MM.1S (cell line): ENCODE measurements around the gene UNC5C.

Experiments used
- DNase-seq: peaks from one replicate; pipeline ENCODE4 v3.0.0-alpha.2; 2015
- H2AFZ ChIP-seq: fragments of 300-600 bp; sonication (generic); 2 replicates; pipeline ENCODE4 v1.6.0; 2016; ENCODE audit warnings: antibody characterized with exemption, low read length
- H3F3A ChIP-seq: fragments of 300-600 bp; sonication (generic); 2 replicates; pipeline ENCODE4 v1.6.1; 2016; ENCODE audit warnings: mild to moderate bottlenecking, antibody characterized with exemption, low read length, moderate library complexity, mixed read lengths; ENCODE audit not compliant: insufficient read depth
- H3K27ac ChIP-seq: fragments of 300-600 bp; sonication (generic); 2 replicates; pipeline ENCODE4 v1.5.1; 2016; ENCODE audit warnings: mild to moderate bottlenecking, low read length
- H3K27me3 ChIP-seq: fragments of 300-600 bp; sonication (generic); replicated peaks from 2 replicates; pipeline ENCODE4 v1.6.0; 2016; ENCODE audit warnings: low read length; ENCODE audit not compliant: insufficient read depth
- H3K36me3 ChIP-seq: fragments of 300-600 bp; sonication (generic); replicated peaks from 2 replicates; pipeline ENCODE4 v1.6.1; 2016; ENCODE audit warnings: mild to moderate bottlenecking, low read length, mixed read lengths; ENCODE audit not compliant: insufficient read depth
- H3K4me1 ChIP-seq: fragments of 300-600 bp; sonication (generic); 2 replicates; pipeline ENCODE4 v1.6.1; 2016; ENCODE audit warnings: low read length, mixed read lengths
- H3K4me2 ChIP-seq: fragments of 300-600 bp; sonication (generic); 2 replicates; pipeline ENCODE4 v1.6.0; 2016; ENCODE audit warnings: low read depth, low read length
- H3K4me3 ChIP-seq: fragments of 300-600 bp; sonication (generic); 2 replicates; pipeline ENCODE4 v1.5.1; 2016; ENCODE audit warnings: low read length, mixed read lengths
- H3K79me2 ChIP-seq: fragments of 300-600 bp; sonication (generic); 2 replicates; pipeline ENCODE4 v1.6.1; 2016; ENCODE audit warnings: mixed run types, low read length, mixed read lengths
- H3K9ac ChIP-seq: fragments of 300-600 bp; sonication (generic); 2 replicates; pipeline ENCODE4 v1.6.1; 2016; ENCODE audit warnings: low read length, mixed read lengths
- H3K9me2 ChIP-seq: fragments of 300-600 bp; sonication (generic); replicated peaks from 2 replicates; pipeline ENCODE4 v1.6.1; 2016; ENCODE audit warnings: mild to moderate bottlenecking, low read length, mixed read lengths; ENCODE audit not compliant: insufficient read depth
- H3K9me3 ChIP-seq: fragments of 300-600 bp; sonication (generic); replicated peaks from 2 replicates; pipeline ENCODE4 v1.6.1; 2016; ENCODE audit warnings: mild to moderate bottlenecking, low read length, mixed read lengths; ENCODE audit not compliant: insufficient read depth
- H4K20me1 ChIP-seq: fragments of 300-600 bp; sonication (generic); 2 replicates; pipeline ENCODE4 v1.6.1; 2016; ENCODE audit warnings: mild to moderate bottlenecking, low read length, moderate library complexity, mixed read lengths; ENCODE audit not compliant: insufficient read depth
- EZH2 ChIP-seq: fragments of 300-600 bp; sonication (generic); optimal IDR thresholded peaks from 2 replicates; pipeline ENCODE3; 2017; ENCODE audit warnings: low read depth, mild to moderate bottlenecking, antibody characterized with exemption, low read length, mixed read lengths
- EZH2phosphoT487 ChIP-seq: fragments of 300-600 bp; sonication (generic); IDR thresholded peaks from 2 replicates; pipeline ENCODE4 v1.6.1; 2018; ENCODE audit warnings: antibody characterized with exemption, low read length
- TF ChIP-seq, protein P1 (sequence below): fragments of 300-600 bp; sonication (generic); IDR thresholded peaks from 2 replicates; pipeline ENCODE4 v1.5.1; 2016; ENCODE audit warnings: antibody characterized with exemption, low read length, mixed read lengths

Gene UNC5C

DNA sequence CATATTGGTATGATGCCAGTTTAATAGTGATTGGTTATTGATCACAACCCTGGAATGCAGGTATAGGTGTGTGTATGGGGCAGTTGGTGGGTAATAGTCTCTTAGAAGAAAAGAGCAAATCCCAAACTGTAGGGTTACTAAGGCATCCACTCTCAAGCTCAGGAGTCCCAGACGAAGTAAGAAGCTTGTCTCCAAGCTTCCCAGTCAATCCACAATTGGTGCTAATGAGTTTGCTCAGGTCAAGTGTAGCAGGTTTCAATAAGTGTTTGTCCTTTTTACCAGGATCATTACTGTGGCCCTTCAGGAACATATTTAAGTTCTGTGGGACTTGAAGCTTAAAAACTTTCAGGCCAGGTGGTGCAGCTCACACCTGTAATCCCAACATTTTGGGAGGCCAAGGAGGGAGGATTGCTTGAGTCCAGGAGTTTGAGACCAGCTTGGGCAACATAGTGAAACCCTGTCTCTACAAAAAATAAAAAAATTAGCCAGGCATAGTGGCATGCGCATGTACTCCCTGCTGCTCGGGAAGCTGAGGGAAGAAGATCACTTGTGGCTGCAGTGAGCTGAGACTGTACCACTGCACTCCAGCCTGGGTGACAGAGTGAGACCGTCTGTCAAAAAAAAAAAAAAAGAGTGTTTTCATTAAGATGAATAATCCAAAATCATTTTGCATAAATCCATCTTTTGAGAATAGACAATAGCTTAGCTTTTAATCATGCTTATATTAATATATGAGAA, 166.8 kb downstream of the UNC5C start:
- Histone ChIP-seq H3K4me1 (no peaks in the 10 kb centered on the region), H2AFZ (no peak overlapping the region), H3K36me3 (no peaks in the 10 kb centered on the region), H3K27me3 (no peaks in the 10 kb centered on the region), H3K9me2 (no peaks in the 10 kb centered on the region), H3K79me2 (no peaks in the 10 kb centered on the region), H3K9ac (no peak overlapping the region), H3K4me2 (no peak overlapping the region), H3F3A (no peaks in the 10 kb centered on the region), H3K27ac (no peak overlapping the region), H4K20me1 (no peaks in the 10 kb centered on the region), H3K4me3 (no peak overlapping the region), H3K9me3 (no peaks in the 10 kb centered on the region)
- no peak for DNase-seq
- TF ChIP-seq EZH2phosphoT487 (no peak), EZH2 (no peak)
- TF ChIP-seq, protein P1, sequence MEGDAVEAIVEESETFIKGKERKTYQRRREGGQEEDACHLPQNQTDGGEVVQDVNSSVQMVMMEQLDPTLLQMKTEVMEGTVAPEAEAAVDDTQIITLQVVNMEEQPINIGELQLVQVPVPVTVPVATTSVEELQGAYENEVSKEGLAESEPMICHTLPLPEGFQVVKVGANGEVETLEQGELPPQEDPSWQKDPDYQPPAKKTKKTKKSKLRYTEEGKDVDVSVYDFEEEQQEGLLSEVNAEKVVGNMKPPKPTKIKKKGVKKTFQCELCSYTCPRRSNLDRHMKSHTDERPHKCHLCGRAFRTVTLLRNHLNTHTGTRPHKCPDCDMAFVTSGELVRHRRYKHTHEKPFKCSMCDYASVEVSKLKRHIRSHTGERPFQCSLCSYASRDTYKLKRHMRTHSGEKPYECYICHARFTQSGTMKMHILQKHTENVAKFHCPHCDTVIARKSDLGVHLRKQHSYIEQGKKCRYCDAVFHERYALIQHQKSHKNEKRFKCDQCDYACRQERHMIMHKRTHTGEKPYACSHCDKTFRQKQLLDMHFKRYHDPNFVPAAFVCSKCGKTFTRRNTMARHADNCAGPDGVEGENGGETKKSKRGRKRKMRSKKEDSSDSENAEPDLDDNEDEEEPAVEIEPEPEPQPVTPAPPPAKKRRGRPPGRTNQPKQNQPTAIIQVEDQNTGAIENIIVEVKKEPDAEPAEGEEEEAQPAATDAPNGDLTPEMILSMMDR, result no peak

DNA sequence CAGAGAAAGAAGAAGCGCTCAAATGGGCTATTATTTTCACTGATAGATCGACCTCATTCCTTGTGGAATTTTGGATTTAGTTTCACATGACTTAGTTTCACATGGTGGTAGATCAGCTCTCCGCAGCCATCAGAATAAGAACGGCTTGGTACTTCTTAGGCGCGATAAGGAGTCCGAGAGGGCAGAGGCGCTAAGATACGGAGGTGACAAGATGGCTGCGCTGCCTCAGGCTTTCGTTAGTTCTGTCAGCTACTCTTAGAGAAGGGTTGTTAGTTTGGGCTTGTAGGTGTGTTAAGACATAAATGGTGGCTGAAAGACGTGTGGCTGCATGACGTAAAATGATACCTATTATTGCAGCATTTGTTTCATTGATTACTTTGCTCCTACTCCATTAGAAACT, 169.1 kb downstream of the UNC5C start:
- Histone ChIP-seq H3K79me2 (no peaks in the 10 kb centered on the region), H3K9ac (no peak overlapping the region), H2AFZ (no peak overlapping the region), H3K4me3 (no peak overlapping the region), H3K27ac (no peak overlapping the region), H3F3A (no peaks in the 10 kb centered on the region), H3K27me3 (no peaks in the 10 kb centered on the region), H3K4me2 (no peak overlapping the region), H3K4me1 (no peaks in the 10 kb centered on the region), H4K20me1 (no peaks in the 10 kb centered on the region), H3K36me3 (no peaks in the 10 kb centered on the region), H3K9me2 (no peaks in the 10 kb centered on the region), H3K9me3 (no peaks in the 10 kb centered on the region)
- TF ChIP-seq, protein P1, result no peak
- TF ChIP-seq EZH2phosphoT487 (no peak), EZH2 (no peak)
- no peak for DNase-seq

- Histone ChIP-seq H3K4me2 (no peak overlapping the region), H4K20me1 (no peaks in the 10 kb centered on the region), H3K27me3 (no peaks in the 10 kb centered on the region), H3K9me2 (no peaks in the 10 kb centered on the region), H3K9ac (no peak overlapping the region), H3K9me3 (no peaks in the 10 kb centered on the region), H3K79me2 (no peaks in the 10 kb centered on the region), H3K4me3 (no peak overlapping the region), H3K36me3 (no peaks in the 10 kb centered on the region), H3K4me1 (no peaks in the 10 kb centered on the region), H3K27ac (no peak overlapping the region), H2AFZ (no peak overlapping the region), H3F3A (no peaks in the 10 kb centered on the region)
- no peak for DNase-seq
- TF ChIP-seq, protein P1, result no peak
- TF ChIP-seq EZH2phosphoT487, result no peak
- TF ChIP-seq EZH2, result no peak
These were observed 171.3 kb downstream of the UNC5C start for GRCh38 chr4:95377366-95377900.
